ENCODE measurements around the gene GLIS1. TPM values are rescaled to one million over a fixed set of nuclear protein-coding genes. Genes with fewer than 3 reads are reported as not detected.

GLIS1 gene
- total RNA-seq, 1 donor, result 1.6 TPM

GRCh38 chr1:53640701-53641075 is 98.3 kb downstream of the GLIS1 start:
- no peak for DNase-seq (ENCODE audit: low read depth)
- no peak overlapping the region for H3K4me3 ChIP-seq (ENCODE audit: low read depth, low read length)

GRCh38 chr1:53639996-53640700 is 98.8 kb downstream of the GLIS1 start:
- no peak for TF ChIP-seq CTCF (IDR thresholded peaks at IDR 0.05; ENCODE audit: insufficient read depth, low read length)
- no peak for DNase-seq (ENCODE audit: low read depth)
- H3K4me3 ChIP-seq (ENCODE audit: low read depth, low read length), result no peak overlapping the region

More at GRCh38 chr1:53640701-53641075, 98.3 kb downstream of the GLIS1 start:
- no peak for TF ChIP-seq CTCF (IDR thresholded peaks at IDR 0.05; ENCODE audit: insufficient read depth, low read length)

- no peak for DNase-seq (ENCODE audit: low read depth)
- TF ChIP-seq CTCF (IDR thresholded peaks at IDR 0.05; ENCODE audit: insufficient read depth, low read length), result no peak
- no peak overlapping the region for H3K4me3 ChIP-seq (ENCODE audit: low read depth, low read length)
Measured at GRCh38 chr1:53639251-53639763, 99.7 kb downstream of the GLIS1 start.

GRCh38 chr1:53638360-53639035 is 100.5 kb downstream of the GLIS1 start:
- H3K4me3 ChIP-seq (ENCODE audit: low read depth, low read length), result no peak overlapping the region
- no peak for DNase-seq (ENCODE audit: low read depth)

GRCh38 chr1:53637511-53638359 is 101.2 kb downstream of the GLIS1 start:
- H3K4me3 ChIP-seq (ENCODE audit: low read depth, low read length), result no peak overlapping the region
- no peak for TF ChIP-seq CTCF (IDR thresholded peaks at IDR 0.05; ENCODE audit: insufficient read depth, low read length)
- DNase-seq (ENCODE audit: low read depth), result no peak

More at GRCh38 chr1:53638360-53639035, 100.5 kb downstream of the GLIS1 start:
- no peak for TF ChIP-seq CTCF (IDR thresholded peaks at IDR 0.05; ENCODE audit: insufficient read depth, low read length)

- DNase-seq (ENCODE audit: low read depth), result no peak
- H3K4me3 ChIP-seq (ENCODE audit: low read depth, low read length), result no peak overlapping the region
Measured at GRCh38 chr1:53636621-53637171, 102.3 kb downstream of the GLIS1 start.

More at GRCh38 chr1:53636621-53637171, 102.3 kb downstream of the GLIS1 start:
- TF ChIP-seq CTCF (IDR thresholded peaks at IDR 0.05; ENCODE audit: insufficient read depth, low read length), result no peak
